HG02571 (cell line): ENCODE measurements around the gene IRX4.

Source experiments
- ATAC-seq: cut with Tn5 transposase; IDR thresholded peaks from one replicate; pipeline ENCODE4 v1.9.1; 2021; ENCODE audit warnings: mild to moderate bottlenecking, moderate library complexity; ENCODE audit not compliant: unreplicated experiment

Gene IRX4

GRCh38 chr5:1840741-1841521 lies 41.8 kb downstream of the IRX4 start:
- ATAC-seq: no peak

- ATAC-seq: no peak
Measured at GRCh38 chr5:1840071-1840547, 42.6 kb downstream of the IRX4 start.

DNA sequence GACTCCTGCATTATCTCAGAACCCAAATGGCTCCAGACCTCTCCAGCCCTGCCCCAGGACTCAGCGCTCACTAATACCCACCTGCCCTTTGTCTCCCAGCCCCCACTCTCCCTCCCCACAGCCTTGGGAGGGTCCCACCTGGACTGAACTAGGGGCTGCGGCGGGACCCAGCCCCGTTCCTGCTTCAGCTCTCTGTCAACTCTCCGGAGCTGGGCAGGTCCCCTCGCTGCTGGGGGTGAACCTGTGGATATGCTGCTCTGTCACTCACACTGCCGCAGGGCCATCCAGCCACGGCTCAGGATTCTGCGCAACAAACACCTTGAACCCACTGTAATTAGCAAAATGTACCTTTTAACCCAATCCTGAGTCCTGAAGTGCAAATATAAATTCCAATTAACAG lies 44.7 kb downstream of the IRX4 start:
- ATAC-seq: no peak

DNA sequence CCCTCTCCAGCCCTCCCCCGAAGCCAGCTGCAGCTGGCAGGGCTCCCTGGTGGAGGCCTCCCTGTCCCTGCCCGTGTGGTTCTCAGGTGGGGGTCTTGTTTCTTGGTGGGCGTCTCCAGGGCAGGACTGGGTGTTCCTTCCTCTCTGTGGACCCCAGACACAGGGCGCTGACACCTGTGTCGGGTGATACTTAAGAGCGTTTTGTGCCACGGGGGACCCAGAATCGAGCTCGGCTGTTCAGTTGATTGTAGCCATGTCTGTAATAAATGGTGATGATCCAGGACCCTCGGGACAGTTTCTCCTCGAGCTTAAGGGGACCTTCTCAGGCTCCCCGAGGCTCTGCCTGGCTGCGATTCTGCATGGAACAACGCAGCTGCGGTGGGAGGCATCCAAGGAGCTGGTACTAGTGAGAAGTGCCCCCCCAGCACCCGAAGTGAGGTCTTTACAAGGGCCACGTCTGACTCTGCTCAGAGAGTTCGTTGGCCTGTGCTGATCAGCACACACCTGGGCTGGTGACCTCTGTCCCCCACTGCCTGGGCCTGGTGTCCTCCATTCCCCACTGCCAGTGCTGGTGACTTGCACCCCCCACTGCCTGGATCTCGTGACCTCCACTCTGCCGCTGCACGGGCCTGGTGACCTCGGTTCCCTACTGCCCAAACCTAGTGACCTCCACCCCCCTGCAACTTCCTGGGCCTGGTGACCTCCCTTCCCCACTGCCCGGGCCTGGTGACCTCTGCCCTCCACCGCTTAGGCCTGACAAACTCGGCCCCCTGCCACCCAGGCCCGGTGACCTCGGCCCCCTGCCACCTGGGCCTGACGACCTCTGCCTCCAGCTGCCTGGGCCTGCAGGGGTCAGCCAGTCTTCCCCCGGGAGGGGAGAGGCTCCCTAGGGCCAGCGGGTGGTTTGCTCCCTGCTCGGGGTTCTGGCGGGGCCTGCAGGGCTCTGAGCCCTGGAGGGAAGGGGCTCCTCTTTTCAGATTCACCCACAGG lies 45.5 kb downstream of the IRX4 start:
- no peak for ATAC-seq

GRCh38 chr5:1836176-1836890 lies 46.4 kb downstream of the IRX4 start:
- ATAC-seq: no peak

DNA sequence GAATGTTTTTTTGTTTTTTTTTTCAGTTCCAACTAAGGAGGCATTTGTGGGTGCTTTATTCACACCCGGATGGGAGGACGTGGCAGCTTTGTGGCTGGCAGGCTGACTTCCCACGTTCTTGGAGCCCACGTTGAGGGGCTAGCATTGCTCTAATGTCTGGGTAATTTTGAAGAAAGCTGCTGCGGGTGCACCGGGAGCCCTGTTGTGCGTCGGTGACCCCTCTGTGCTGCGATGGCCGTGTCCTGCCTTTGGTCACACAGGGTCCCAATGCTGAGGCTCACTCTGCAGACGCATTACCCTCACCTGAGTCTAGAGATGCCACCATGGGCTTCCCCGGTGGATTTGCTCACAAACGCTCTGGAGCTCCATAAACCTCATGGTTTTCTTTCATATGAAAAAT lies 47.3 kb downstream of the IRX4 start:
- ATAC-seq: no peak

DNA sequence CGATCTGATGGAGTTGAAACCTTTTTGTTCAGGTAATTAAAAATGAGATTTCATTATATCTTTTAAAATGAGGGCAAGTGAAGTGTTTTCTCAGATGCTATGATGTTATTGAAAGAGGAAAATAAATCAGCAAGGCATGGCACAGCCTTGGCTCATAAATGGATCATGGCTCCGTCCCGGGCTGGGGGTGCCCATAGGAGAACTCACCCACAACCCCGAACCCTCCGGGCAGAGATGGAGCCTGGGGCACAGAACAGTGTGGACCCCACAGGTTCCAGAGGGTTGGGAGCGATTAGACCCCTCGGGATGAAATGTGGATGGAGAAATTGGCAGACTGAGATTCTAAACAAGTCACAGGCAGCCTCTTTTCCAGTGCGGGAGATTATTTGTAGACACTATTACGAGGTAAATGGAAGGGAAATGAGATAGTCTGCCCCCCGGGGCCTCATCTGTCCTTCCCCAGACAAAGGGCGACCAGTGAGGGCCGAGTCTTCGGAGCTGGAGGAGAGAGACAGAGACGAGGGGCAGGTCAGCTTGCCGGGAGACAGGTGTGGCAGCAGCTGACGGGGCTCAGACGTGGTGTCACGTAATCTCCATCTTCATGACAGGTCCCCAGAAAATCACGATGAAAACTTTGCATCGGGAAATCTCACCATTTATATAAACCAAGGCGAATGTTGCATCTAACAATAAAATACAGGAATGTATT lies 47.9 kb downstream of the IRX4 start:
- no peak for ATAC-seq

GRCh38 chr5:1834022-1834551 lies 48.6 kb downstream of the IRX4 start:
- ATAC-seq: no peak

- ATAC-seq: no peak
Measured at GRCh38 chr5:1833264-1834021, 49.3 kb downstream of the IRX4 start.

DNA sequence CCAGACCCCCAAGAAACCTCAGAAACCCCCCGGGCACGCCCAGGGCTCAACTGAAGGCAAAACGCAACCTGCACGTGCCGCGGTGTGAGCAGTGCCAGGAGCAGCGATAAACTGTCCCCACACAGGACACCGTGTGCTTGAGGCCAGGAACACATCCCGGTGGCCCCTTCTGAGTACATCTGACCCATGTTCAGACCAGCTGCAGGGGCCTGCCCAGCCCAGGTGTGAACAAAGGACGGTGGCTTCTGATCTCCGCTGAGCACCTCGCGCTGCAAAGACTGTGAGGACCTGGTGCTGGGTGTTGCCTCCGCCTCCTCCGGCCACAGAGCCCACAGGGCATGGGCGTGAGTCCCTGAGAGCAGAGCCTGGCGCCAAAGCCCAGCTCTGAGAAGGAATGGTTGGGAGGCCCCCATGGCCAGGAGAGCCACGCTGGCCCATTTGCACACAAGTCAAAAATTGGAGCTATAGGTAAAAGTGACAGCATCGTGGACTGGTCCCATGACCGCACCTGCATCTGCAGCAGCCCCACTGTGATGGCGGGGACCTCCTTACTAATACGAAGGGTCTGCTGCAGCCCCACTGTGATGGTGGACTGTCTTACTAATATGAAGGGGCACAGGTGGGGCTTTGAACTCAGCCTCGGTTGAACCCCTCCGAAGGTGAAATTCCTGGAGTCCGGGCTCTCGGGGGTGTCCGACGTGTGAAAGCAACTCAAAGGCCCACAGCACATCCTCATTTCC lies 50.0 kb downstream of the IRX4 start:
- ATAC-seq: no peak

DNA sequence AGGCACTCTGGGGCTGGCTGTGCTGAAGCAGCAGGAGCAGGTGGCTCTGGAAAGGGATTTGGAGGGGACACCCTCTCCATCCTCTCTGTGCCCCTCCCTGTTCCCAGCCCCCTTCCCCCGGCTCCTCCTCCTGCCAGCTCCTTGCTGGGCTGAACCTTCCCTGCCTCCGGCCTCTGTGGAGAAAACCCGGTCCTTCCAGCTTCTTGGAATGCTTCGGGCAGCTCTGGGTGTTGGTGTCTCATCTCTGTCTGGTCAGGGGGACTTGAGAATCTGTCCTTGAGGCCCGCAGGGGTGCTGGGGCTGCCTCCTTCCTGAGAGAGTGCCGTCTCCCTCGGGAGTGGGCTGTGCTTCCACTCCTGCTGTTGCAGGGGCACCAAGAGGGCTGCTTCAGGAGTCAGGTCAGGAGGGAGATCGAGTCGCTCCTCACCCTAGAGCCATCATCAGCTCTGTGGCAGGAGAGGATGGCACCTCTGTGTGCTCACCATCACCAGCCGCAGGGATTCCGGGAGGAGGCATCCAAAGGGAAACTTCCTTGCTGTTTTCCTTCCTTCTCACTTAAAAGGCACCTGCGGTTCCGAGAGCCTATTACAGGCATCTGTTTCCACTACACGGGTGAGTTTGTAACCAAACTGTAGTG lies 50.9 kb downstream of the IRX4 start:
- no peak for ATAC-seq

DNA sequence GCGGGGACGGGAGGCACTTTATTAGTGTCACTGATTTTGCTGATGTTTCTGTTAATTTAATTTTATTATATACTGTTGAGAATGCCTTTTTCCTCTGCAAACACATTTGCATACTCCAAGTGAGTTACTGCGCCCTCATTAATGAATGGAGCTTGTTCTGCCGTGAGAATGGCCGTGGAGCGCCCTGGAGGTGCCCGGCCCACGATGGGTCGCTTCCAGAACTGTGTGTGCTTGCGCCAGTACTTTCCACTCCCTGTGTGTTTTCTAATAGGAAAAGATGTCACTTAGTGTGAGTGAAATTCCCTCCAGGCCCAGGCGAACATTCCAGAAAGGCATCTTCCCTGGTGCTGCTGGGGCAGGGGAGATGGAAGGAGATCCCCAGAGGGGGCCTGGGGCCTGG lies 51.5 kb downstream of the IRX4 start:
- ATAC-seq: no peak

GRCh38 chr5:1830571-1831228 lies 52.0 kb downstream of the IRX4 start:
- ATAC-seq: no peak

- ATAC-seq: no peak
Measured at GRCh38 chr5:1827886-1828397, 54.8 kb downstream of the IRX4 start.
